GM12878 (cell line): ENCODE results near the gene CA11. TPM values are rescaled to one million over a fixed set of nuclear protein-coding genes. Genes with fewer than 3 reads are reported as not detected.

Source experiments
- ATF7 ChIP-seq: fragments of 450-650 bp; IDR thresholded peaks from 2 replicates; pipeline ENCODE4 v1.6.1; 2016; ENCODE audit warnings: low read depth, mild to moderate bottlenecking
- CHD2 ChIP-seq: IDR thresholded peaks from 2 replicates; pipeline ENCODE4 v1.6.1; 2011; ENCODE audit warnings: low read depth, low read length, improper control_type of control experiment, borderline replicate concordance
- CHD4 ChIP-seq: fragments of 200-600 bp; sonication (generic); IDR thresholded peaks from 2 replicates; pipeline ENCODE4 v1.6.1; 2016; ENCODE audit warnings: mild to moderate bottlenecking
- FOXK2 ChIP-seq: fragments of 450-650 bp; IDR thresholded peaks from 2 replicates; pipeline ENCODE4 v1.6.1; 2017; ENCODE audit warnings: mild to moderate bottlenecking, moderate library complexity
- FOXM1 ChIP-seq: IDR thresholded peaks from 2 replicates; pipeline ENCODE4 v1.6.1; 2012; ENCODE audit warnings: low read depth, mild to moderate bottlenecking, inconsistent platforms, low read length, moderate library complexity
- IKZF1 ChIP-seq: fragments of 450-650 bp; conservative IDR thresholded peaks from 2 replicates; pipeline ENCODE4 v1.6.1; 2017; ENCODE audit warnings: antibody characterized with exemption, mild to moderate bottlenecking
- MEF2B ChIP-seq: fragments of 450-650 bp; IDR thresholded peaks from 2 replicates; pipeline ENCODE4 v1.6.1; 2018; ENCODE audit warnings: mild to moderate bottlenecking, moderate library complexity; ENCODE audit not compliant: partially characterized antibody, poor library complexity, severe bottlenecking
- MTA3 ChIP-seq: IDR thresholded peaks from 2 replicates; pipeline ENCODE4 v1.6.1; 2012; ENCODE audit warnings: low read length, inconsistent platforms, borderline replicate concordance
- MYC ChIP-seq: IDR thresholded peaks from 2 replicates; pipeline ENCODE4 v1.6.1; 2011; ENCODE audit warnings: mild to moderate bottlenecking, low read length, moderate library complexity, inconsistent platforms; ENCODE audit not compliant: insufficient read depth, insufficient replicate concordance, insufficient read length, severe bottlenecking
- NFIC ChIP-seq: IDR thresholded peaks from 2 replicates; pipeline ENCODE4 v1.6.1; 2012; ENCODE audit warnings: low read depth, mild to moderate bottlenecking, inconsistent platforms, low read length, moderate library complexity
- NFXL1 ChIP-seq: fragments of 450-650 bp; IDR thresholded peaks from 2 replicates; pipeline ENCODE4 v1.6.1; 2017; ENCODE audit warnings: antibody characterized with exemption, mild to moderate bottlenecking, borderline replicate concordance
- NR2C1 ChIP-seq: fragments of 450-650 bp; IDR thresholded peaks from 2 replicates; pipeline ENCODE4 v1.6.1; 2017; ENCODE audit warnings: antibody characterized with exemption, mild to moderate bottlenecking, moderate library complexity
- NR2C2 ChIP-seq: IDR thresholded peaks from 2 replicates; pipeline ENCODE4 v1.6.1; 2011; ENCODE audit warnings: borderline replicate concordance, low read depth; ENCODE audit not compliant: control insufficient read depth, insufficient read length
- POLR2A ChIP-seq: IDR thresholded peaks from 2 replicates; pipeline ENCODE4 v1.6.1; 2011; ENCODE audit warnings: low read depth, mild to moderate bottlenecking, low read length
- RAD51 ChIP-seq: fragments of 450-650 bp; IDR thresholded peaks from 2 replicates; pipeline ENCODE4 v1.6.1; 2016; ENCODE audit warnings: moderate library complexity, mild to moderate bottlenecking, inconsistent platforms
- RB1 ChIP-seq: fragments of 450-650 bp; formaldehyde crosslinking; IDR thresholded peaks from 2 replicates; pipeline ENCODE4 v1.6.1; 2017; ENCODE audit warnings: mild to moderate bottlenecking, borderline replicate concordance
- SMAD1 ChIP-seq: fragments of 450-650 bp; IDR thresholded peaks from 2 replicates; pipeline ENCODE4 v1.6.1; 2018; ENCODE audit warnings: mild to moderate bottlenecking, low read depth; ENCODE audit not compliant: partially characterized antibody
- SREBF1 ChIP-seq: IDR thresholded peaks from 2 replicates; pipeline ENCODE4 v1.6.1; 2012; ENCODE audit warnings: mild to moderate bottlenecking, low read length
- SUPT20H ChIP-seq: IDR thresholded peaks from 2 replicates; pipeline ENCODE4 v1.6.1; 2011; ENCODE audit warnings: low read depth, mild to moderate bottlenecking, low read length, moderate library complexity, borderline replicate concordance; ENCODE audit not compliant: control insufficient read depth
- TCF7 ChIP-seq: IDR thresholded peaks from 2 replicates; pipeline ENCODE4 v1.6.1; 2014; ENCODE audit warnings: antibody characterized with exemption, borderline replicate concordance
- WRNIP1 ChIP-seq: IDR thresholded peaks from 2 replicates; pipeline ENCODE4 v1.6.1; 2011; ENCODE audit warnings: low read depth, low read length, improper control_type of control experiment, borderline replicate concordance
- YBX1 ChIP-seq: fragments of 450-650 bp; IDR thresholded peaks from 2 replicates; pipeline ENCODE4 v1.6.1; 2016; ENCODE audit warnings: antibody characterized with exemption
- ZZZ3 ChIP-seq: IDR thresholded peaks from 2 replicates; pipeline ENCODE4 v1.6.1; 2011; ENCODE audit warnings: low read depth; ENCODE audit not compliant: control insufficient read depth, insufficient read length
- polyA plus RNA-seq, 11 experiments: library from polyadenylated mRNA; depleted of rRNA in 4 of 11; unstranded in 6 of 11; stranded (reverse) in 5 of 11; fragments of >200 nt; fragmentation: Nextera tagmentation in 4 of 11; fragmentation: Illumina TruSeq in 1 of 11; extraction: Ambion mirVana in 4 of 11; extraction: Trizol in 1 of 11; gene quantifications; 1 replicate in 1 of 11; 2 replicates in 10 of 11; pipeline versions ENCODE4 v1.2.1 to v1.2.3, GENCODE V29; 2011 to 2016; ENCODE audit warnings: inconsistent platforms in 2 of 11, missing spikeins in 2 of 11, low read depth in 1 of 11
- total RNA-seq, 4 experiments: library from RNA; depleted of rRNA in 3 of 4; stranded (reverse); fragments of >200 nt in 3 of 4; fragmentation: Illumina TruSeq in 1 of 4; extraction: Trizol in 1 of 4; gene quantifications; 2 replicates each; pipeline versions ENCODE4 v1.2.1 to v1.2.3, GENCODE V29; 2013 to 2021
- TF ChIP-seq, protein P1 (sequence below): IDR thresholded peaks from 2 replicates; pipeline ENCODE4 v1.6.1; 2012; ENCODE audit warnings: improper control_type of control experiment, low read depth, low read length; ENCODE audit not compliant: insufficient replicate concordance
- TF ChIP-seq, protein P2 (sequence below): fragments of 450-650 bp; formaldehyde crosslinking; IDR thresholded peaks from 2 replicates; pipeline ENCODE4 v1.4.0; 2022; ENCODE audit warnings: mild to moderate bottlenecking, moderate library complexity

Gene CA11
- total and polyA plus RNA-seq, 10 of the 15 experiments (the other 5 are each of a cell fraction or from before 2014, with no cell fraction given), result 1.7 to 7.5 (median 2.4) TPM

DNA sequence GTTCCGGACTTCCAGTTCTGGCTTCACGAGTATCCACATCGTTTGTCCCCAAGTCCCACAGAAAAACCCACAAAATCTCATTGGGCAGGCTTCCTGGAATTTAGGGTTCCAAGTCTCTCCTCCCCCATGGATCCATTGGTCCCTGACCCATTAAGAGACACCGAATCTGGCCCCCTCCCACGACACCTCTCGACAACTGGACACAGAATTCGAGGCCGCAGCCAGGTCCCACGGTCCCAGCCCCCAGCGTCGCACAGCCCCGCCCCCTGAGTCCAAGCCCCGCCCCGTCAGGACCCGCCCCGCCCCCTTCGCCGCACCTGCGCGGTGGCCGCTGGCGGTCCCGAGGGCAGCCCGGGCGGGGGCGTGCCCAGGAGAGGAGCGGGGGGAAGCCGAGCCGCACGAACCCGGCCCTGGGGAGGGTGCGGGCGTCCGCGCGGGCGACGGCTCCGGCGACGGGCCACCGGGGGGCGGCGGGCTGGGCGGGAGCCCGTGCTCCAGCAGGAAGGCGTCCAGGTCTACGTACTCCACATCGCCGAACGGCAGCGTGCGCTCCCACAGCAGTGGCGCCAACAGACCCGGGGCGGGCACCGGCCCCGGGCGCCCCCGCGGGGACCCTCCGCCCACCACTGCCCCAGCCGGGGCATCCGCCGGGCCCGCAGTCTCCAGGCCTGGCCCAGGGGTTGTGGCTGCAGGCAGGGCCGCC is 10.6 kb downstream of the CA11 start (continued):
- TF ChIP-seq RB1 (no peak), POLR2A (peak; percentile 72), IKZF1 (peak; percentile 12; the same call in 1 of the 2 replicates), MTA3 (no peak), ATF7 (no peak), YBX1 (no peak), FOXM1 (no peak), WRNIP1 (no peak), CHD2 (no peak), CHD4 (no peak), FOXK2 (no peak), NFXL1 (peak; percentile 79; the same call in 1 of the 2 replicates), SMAD1 (peak; percentile 46), SUPT20H (no peak), SREBF1 (no peak), MYC (no peak), RAD51 (no peak), NFIC (no peak), NR2C2 (no peak), TCF7 (no peak), MEF2B (no peak), ZZZ3 (no peak), NR2C1 (no peak)
- TF ChIP-seq, protein P1, sequence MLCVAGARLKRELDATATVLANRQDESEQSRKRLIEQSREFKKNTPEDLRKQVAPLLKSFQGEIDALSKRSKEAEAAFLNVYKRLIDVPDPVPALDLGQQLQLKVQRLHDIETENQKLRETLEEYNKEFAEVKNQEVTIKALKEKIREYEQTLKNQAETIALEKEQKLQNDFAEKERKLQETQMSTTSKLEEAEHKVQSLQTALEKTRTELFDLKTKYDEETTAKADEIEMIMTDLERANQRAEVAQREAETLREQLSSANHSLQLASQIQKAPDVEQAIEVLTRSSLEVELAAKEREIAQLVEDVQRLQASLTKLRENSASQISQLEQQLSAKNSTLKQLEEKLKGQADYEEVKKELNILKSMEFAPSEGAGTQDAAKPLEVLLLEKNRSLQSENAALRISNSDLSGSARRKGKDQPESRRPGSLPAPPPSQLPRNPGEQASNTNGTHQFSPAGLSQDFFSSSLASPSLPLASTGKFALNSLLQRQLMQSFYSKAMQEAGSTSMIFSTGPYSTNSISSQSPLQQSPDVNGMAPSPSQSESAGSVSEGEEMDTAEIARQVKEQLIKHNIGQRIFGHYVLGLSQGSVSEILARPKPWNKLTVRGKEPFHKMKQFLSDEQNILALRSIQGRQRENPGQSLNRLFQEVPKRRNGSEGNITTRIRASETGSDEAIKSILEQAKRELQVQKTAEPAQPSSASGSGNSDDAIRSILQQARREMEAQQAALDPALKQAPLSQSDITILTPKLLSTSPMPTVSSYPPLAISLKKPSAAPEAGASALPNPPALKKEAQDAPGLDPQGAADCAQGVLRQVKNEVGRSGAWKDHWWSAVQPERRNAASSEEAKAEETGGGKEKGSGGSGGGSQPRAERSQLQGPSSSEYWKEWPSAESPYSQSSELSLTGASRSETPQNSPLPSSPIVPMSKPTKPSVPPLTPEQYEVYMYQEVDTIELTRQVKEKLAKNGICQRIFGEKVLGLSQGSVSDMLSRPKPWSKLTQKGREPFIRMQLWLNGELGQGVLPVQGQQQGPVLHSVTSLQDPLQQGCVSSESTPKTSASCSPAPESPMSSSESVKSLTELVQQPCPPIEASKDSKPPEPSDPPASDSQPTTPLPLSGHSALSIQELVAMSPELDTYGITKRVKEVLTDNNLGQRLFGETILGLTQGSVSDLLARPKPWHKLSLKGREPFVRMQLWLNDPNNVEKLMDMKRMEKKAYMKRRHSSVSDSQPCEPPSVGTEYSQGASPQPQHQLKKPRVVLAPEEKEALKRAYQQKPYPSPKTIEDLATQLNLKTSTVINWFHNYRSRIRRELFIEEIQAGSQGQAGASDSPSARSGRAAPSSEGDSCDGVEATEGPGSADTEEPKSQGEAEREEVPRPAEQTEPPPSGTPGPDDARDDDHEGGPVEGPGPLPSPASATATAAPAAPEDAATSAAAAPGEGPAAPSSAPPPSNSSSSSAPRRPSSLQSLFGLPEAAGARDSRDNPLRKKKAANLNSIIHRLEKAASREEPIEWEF, result no peak
- TF ChIP-seq, protein P2, sequence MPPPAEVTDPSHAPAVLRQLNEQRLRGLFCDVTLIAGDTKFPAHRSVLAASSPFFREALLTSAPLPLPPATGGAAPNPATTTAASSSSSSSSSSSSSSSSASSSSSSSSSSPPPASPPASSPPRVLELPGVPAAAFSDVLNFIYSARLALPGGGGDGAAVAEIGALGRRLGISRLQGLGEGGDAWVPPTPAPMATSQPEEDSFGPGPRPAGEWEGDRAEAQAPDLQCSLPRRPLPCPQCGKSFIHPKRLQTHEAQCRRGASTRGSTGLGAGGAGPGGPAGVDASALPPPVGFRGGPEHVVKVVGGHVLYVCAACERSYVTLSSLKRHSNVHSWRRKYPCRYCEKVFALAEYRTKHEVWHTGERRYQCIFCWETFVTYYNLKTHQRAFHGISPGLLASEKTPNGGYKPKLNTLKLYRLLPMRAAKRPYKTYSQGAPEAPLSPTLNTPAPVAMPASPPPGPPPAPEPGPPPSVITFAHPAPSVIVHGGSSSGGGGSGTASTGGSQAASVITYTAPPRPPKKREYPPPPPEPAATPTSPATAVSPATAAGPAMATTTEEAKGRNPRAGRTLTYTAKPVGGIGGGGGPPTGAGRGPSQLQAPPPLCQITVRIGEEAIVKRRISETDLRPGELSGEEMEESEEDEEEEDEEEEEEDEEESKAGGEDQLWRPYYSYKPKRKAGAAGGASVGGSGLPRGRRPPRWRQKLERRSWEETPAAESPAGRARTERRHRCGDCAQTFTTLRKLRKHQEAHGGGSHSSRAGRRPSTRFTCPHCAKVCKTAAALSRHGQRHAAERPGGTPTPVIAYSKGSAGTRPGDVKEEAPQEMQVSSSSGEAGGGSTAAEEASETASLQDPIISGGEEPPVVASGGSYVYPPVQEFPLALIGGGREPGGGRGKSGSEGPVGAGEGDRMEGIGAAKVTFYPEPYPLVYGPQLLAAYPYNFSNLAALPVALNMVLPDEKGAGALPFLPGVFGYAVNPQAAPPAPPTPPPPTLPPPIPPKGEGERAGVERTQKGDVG (CRISPR knock-in tag), result no peak
